SK-N-SH treated with all-trans-retinoic acid at 6 μM for 48 hours (cell line): Measurements from ENCODE around the gene SNED1.

Source experiments
- ATAC-seq: fragments of 200-7000 bp; cut with Tn5 transposase; 3 replicates; pipeline ENCODE4 v1.9.1; 2020; ENCODE audit warnings: mild to moderate bottlenecking, moderate library complexity
- ARNTL ChIP-seq: fragments of 450-650 bp; formaldehyde crosslinking; IDR thresholded peaks from 2 replicates; pipeline ENCODE4 v1.5.0; 2020; ENCODE audit warnings: low read depth, mild to moderate bottlenecking, moderate library complexity, borderline replicate concordance
- CREB5 ChIP-seq: fragments of 250-450 bp; sonication (Bioruptor Pico); IDR thresholded peaks from 2 replicates; pipeline ENCODE4 v1.5.1; 2020; ENCODE audit warnings: low read depth, mild to moderate bottlenecking, moderate library complexity
- CSDC2 ChIP-seq: fragments of 250-450 bp; sonication (Bioruptor Pico); IDR thresholded peaks from 2 replicates; pipeline ENCODE4 v1.5.0; 2020; ENCODE audit warnings: mild to moderate bottlenecking, moderate library complexity
- ESRRG ChIP-seq: fragments of 250-450 bp; sonication (Bioruptor Pico); IDR thresholded peaks from 2 replicates; pipeline ENCODE4 v1.6.1; 2021; ENCODE audit warnings: mild to moderate bottlenecking
- ISL1 ChIP-seq: fragments of 250-450 bp; sonication (Bioruptor Pico); IDR thresholded peaks from 2 replicates; pipeline ENCODE4 v2.1.2; 2022; ENCODE audit warnings: mild to moderate bottlenecking, moderate library complexity
- OSR1 ChIP-seq: fragments of 250-450 bp; sonication (Bioruptor Pico); IDR thresholded peaks from 2 replicates; pipeline ENCODE4 v1.8.0; 2022; ENCODE audit warnings: moderate library complexity, mild to moderate bottlenecking, inconsistent platforms
- PATZ1 ChIP-seq: fragments of 250-450 bp; sonication (Bioruptor Pico); IDR thresholded peaks from 2 replicates; pipeline ENCODE4 v1.8.0; 2020; ENCODE audit warnings: mild to moderate bottlenecking, moderate library complexity, borderline replicate concordance
- POU6F1 ChIP-seq: fragments of 250-450 bp; sonication (Bioruptor Pico); IDR thresholded peaks from 2 replicates; pipeline ENCODE4 v1.8.0; 2021; ENCODE audit warnings: low read depth, mild to moderate bottlenecking, moderate library complexity, borderline replicate concordance
- RARB ChIP-seq: fragments of 250-450 bp; sonication (Bioruptor Pico); IDR thresholded peaks from 2 replicates; pipeline ENCODE4 v1.8.0; 2021; ENCODE audit warnings: mild to moderate bottlenecking, moderate library complexity
- SNAI2 ChIP-seq: fragments of 250-450 bp; sonication (Bioruptor Pico); IDR thresholded peaks from 2 replicates; pipeline ENCODE4 v1.5.0; 2020; ENCODE audit warnings: mild to moderate bottlenecking, moderate library complexity
- TCF4 ChIP-seq: fragments of 250-450 bp; sonication (Bioruptor Pico); IDR thresholded peaks from 2 replicates; pipeline ENCODE4 v1.8.0; 2021; ENCODE audit warnings: mild to moderate bottlenecking, moderate library complexity, borderline replicate concordance
- TOX ChIP-seq: fragments of 250-450 bp; sonication (Bioruptor Pico); IDR thresholded peaks from 2 replicates; pipeline ENCODE4 v1.8.0; 2021; ENCODE audit warnings: mild to moderate bottlenecking, moderate library complexity, borderline replicate concordance
- TSHZ2 ChIP-seq: fragments of 250-450 bp; sonication (Bioruptor Pico); IDR thresholded peaks from 2 replicates; pipeline ENCODE4 v1.5.0; 2020; ENCODE audit warnings: mild to moderate bottlenecking, moderate library complexity
- ZC3H10 ChIP-seq: fragments of 250-450 bp; sonication (Bioruptor Pico); IDR thresholded peaks from 2 replicates; pipeline ENCODE4 v1.5.1; 2021; ENCODE audit warnings: mild to moderate bottlenecking, moderate library complexity
- ZFP3 ChIP-seq: fragments of 250-450 bp; sonication (Bioruptor Pico); IDR thresholded peaks from 2 replicates; pipeline ENCODE4 v1.5.0; 2020; ENCODE audit warnings: mild to moderate bottlenecking, moderate library complexity
- ZNF565 ChIP-seq: fragments of 450-650 bp; formaldehyde crosslinking; conservative IDR thresholded peaks from 2 replicates; pipeline ENCODE4 v1.5.0; 2020; ENCODE audit warnings: low read depth, mild to moderate bottlenecking, moderate library complexity
- ZNF70 ChIP-seq: fragments of 450-650 bp; formaldehyde crosslinking; IDR thresholded peaks from 2 replicates; pipeline ENCODE4 v1.5.0; 2020; ENCODE audit warnings: mild to moderate bottlenecking, moderate library complexity
- ZNF8 ChIP-seq: fragments of 450-650 bp; formaldehyde crosslinking; IDR thresholded peaks from 2 replicates; pipeline ENCODE4 v1.5.0; 2020; ENCODE audit warnings: mild to moderate bottlenecking, moderate library complexity

The SNED1 gene

GRCh38 chr2:241047253-241048010 lies 49.0 kb downstream of the SNED1 start:
- no peak for TF ChIP-seq ZFP3 (CRISPR knock-in tag)
- no peak for TF ChIP-seq PATZ1
- TF ChIP-seq ISL1 (CRISPR knock-in tag), result no peak
- no peak for TF ChIP-seq TOX
- TF ChIP-seq POU6F1, result no peak
- no peak for TF ChIP-seq TCF4 (CRISPR knock-in tag)
- no peak for TF ChIP-seq ZNF565 (CRISPR knock-in tag)
- TF ChIP-seq RARB (CRISPR knock-in tag), result no peak
- TF ChIP-seq ZNF8 (CRISPR knock-in tag), result no peak
- no peak for TF ChIP-seq SNAI2
- TF ChIP-seq OSR1 (CRISPR knock-in tag), result no peak
- no peak for TF ChIP-seq CSDC2 (CRISPR knock-in tag)
- no peak for TF ChIP-seq TSHZ2 (CRISPR knock-in tag)
- no peak for TF ChIP-seq ESRRG
- no peak for TF ChIP-seq CREB5 (CRISPR knock-in tag)
- TF ChIP-seq, all 23 proteins: peak for 0
- ATAC-seq, result no peak

GRCh38 chr2:241048149-241048948 lies 49.9 kb downstream of the SNED1 start:
- no peak for ATAC-seq

GRCh38 chr2:241048949-241049343 lies 50.5 kb downstream of the SNED1 start:
- TF ChIP-seq ARNTL (CRISPR knock-in tag), result no peak
- TF ChIP-seq TOX, result no peak
- no peak for TF ChIP-seq ZNF70 (CRISPR knock-in tag)
- TF ChIP-seq POU6F1, result no peak
- no peak for TF ChIP-seq OSR1 (CRISPR knock-in tag)
- no peak for TF ChIP-seq CSDC2 (CRISPR knock-in tag)
- no peak for TF ChIP-seq ZC3H10 (CRISPR knock-in tag)
- TF ChIP-seq ZFP3 (CRISPR knock-in tag), result no peak
- no peak for TF ChIP-seq CREB5 (CRISPR knock-in tag)
- no peak for TF ChIP-seq ESRRG
- no peak for TF ChIP-seq RARB (CRISPR knock-in tag)
- no peak for ATAC-seq

More at GRCh38 chr2:241048149-241048948, 49.9 kb downstream of the SNED1 start:
- TF ChIP-seq SNAI2, result no peak
- TF ChIP-seq, all 23 proteins: peak for 0
